SU-DHL-6 (cell line): ENCODE measurements around the gene HCAR1.
"Not testable (repeated sequence)": the region's sequence is repeated elsewhere in the genome, so short reads cannot be mapped to it uniquely, and the experiment has no call there.

ENCODE experiments used
- H2AFZ ChIP-seq: fragments of 200-600 bp; sonication (generic); 2 replicates; pipeline ENCODE4 v1.6.1; 2014; ENCODE audit warnings: low read depth, mild to moderate bottlenecking, moderate library complexity, mixed read lengths, antibody characterized with exemption, low read length; ENCODE audit not compliant: severe bottlenecking
- H3F3A ChIP-seq: fragments of 200-600 bp; shearing (Covaris generic); 2 replicates; pipeline ENCODE4 v1.6.0; 2016; ENCODE audit warnings: antibody characterized with exemption, mild to moderate bottlenecking; ENCODE audit not compliant: insufficient read depth
- H3K27ac ChIP-seq: fragments of 200-600 bp; sonication (generic); 2 replicates; pipeline ENCODE4 v1.5.1; 2016; ENCODE audit warnings: low read depth, mild to moderate bottlenecking, low read length, moderate library complexity, mixed read lengths
- H3K27me3 ChIP-seq: fragments of 200-600 bp; sonication (generic), shearing (Covaris generic); 2 replicates; pipeline ENCODE4 v1.6.0; 2014; ENCODE audit warnings: mild to moderate bottlenecking, low read length
- H3K36me3 ChIP-seq: fragments of 200-600 bp; sonication (generic); 2 replicates; pipeline ENCODE4 v1.6.1; 2014; ENCODE audit warnings: mild to moderate bottlenecking, low read length, mixed read lengths
- H3K4me2 ChIP-seq: fragments of 300-600, 200-600 bp; shearing (Covaris generic), sonication (generic); 2 replicates; pipeline ENCODE4 v1.6.0; 2014; ENCODE audit warnings: low read length, low read depth, mild to moderate bottlenecking; ENCODE audit not compliant: poor library complexity, severe bottlenecking
- H3K4me3 ChIP-seq: fragments of 200-600 bp; sonication (generic); 2 replicates; pipeline ENCODE4 v1.5.1; 2014; ENCODE audit warnings: antibody characterized with exemption, low read length, mild to moderate bottlenecking, mixed read lengths; ENCODE audit not compliant: insufficient read depth, poor library complexity, severe bottlenecking
- H3K79me2 ChIP-seq: fragments of 200-600 bp; sonication (generic); 2 replicates; pipeline ENCODE4 v1.6.1; 2014; ENCODE audit warnings: mild to moderate bottlenecking, low read length, moderate library complexity; ENCODE audit not compliant: insufficient read depth
- H3K9ac ChIP-seq: fragments of 200-600 bp; sonication (generic); 2 replicates; pipeline ENCODE4 v1.7.0; 2014; ENCODE audit warnings: mild to moderate bottlenecking, low read length
- H3K9me2 ChIP-seq: fragments of 200-600 bp; sonication (generic); replicated peaks from 2 replicates; pipeline ENCODE4 v1.6.1; 2014; ENCODE audit warnings: low read length; ENCODE audit not compliant: insufficient read depth
- H3K9me3 ChIP-seq: fragments of 200-600 bp; sonication (generic); 2 replicates; pipeline ENCODE4 v1.6.1; 2014; ENCODE audit warnings: low read length, mixed read lengths; ENCODE audit not compliant: insufficient read depth
- H4K20me1 ChIP-seq: fragments of 200-600 bp; sonication (generic); 2 replicates; pipeline ENCODE4 v1.6.1; 2014; ENCODE audit warnings: low read depth, mild to moderate bottlenecking, antibody characterized with exemption, low read length, moderate library complexity, mixed read lengths
- CTCF ChIP-seq: fragments of 200-600 bp; sonication (generic); IDR thresholded peaks from one replicate; pipeline ENCODE4 v1.5.1; 2017; ENCODE audit warnings: antibody characterized with exemption, mild to moderate bottlenecking, low read length, moderate library complexity; ENCODE audit not compliant: insufficient read depth, poor library complexity, severe bottlenecking
- EZH2phosphoT487 ChIP-seq: fragments of 200-600 bp; sonication (generic), shearing (Covaris generic); conservative IDR thresholded peaks from 2 replicates; pipeline ENCODE4 v1.6.1; 2018; ENCODE audit warnings: mild to moderate bottlenecking, antibody characterized with exemption, low read length, moderate library complexity, mixed read lengths

HCAR1 gene

GRCh38 chr12:122721057-122721545 is 9.5 kb downstream of the HCAR1 start:
- no peaks in the 10 kb centered on the region for H3F3A ChIP-seq
- no peaks in the 10 kb centered on the region for H3K27me3 ChIP-seq
- TF ChIP-seq CTCF (no peak), EZH2phosphoT487 (no peak)
- no peaks in the 10 kb centered on the region for H3K36me3 ChIP-seq
- H3K27ac ChIP-seq = no peak overlapping the region
- no peak overlapping the region for H3K4me3 ChIP-seq
- no peaks in the 10 kb centered on the region for H3K79me2 ChIP-seq
- no peak overlapping the region for H3K9ac ChIP-seq
- H3K9me2 ChIP-seq = no peaks in the 10 kb centered on the region
- no peak overlapping the region for H2AFZ ChIP-seq
- no peaks in the 10 kb centered on the region for H4K20me1 ChIP-seq
- H3K9me3 ChIP-seq = no peaks in the 10 kb centered on the region
- no peak overlapping the region for H3K4me2 ChIP-seq

- not testable (repeated sequence) for H3K79me2 ChIP-seq, H3K9me2 ChIP-seq, H3K9ac ChIP-seq, H3K27me3 ChIP-seq, H2AFZ ChIP-seq, H3K4me3 ChIP-seq, H4K20me1 ChIP-seq, H3K36me3 ChIP-seq, H3K27ac ChIP-seq, H3K9me3 ChIP-seq, H3K4me2 ChIP-seq, H3F3A ChIP-seq
Measured at GRCh38 chr12:122716658-122717057, 14.0 kb downstream of the HCAR1 start, which contains the start of gene HCAR3. TSS of gene HCAR3 (minus strand) at chr12:122716811. CDS start at chr12:122716737, 74 bp downstream.

- H2AFZ ChIP-seq, H3K4me2 ChIP-seq, H3K9me3 ChIP-seq, H3K27me3 ChIP-seq, H3F3A ChIP-seq, H3K36me3 ChIP-seq, H3K4me3 ChIP-seq, H3K79me2 ChIP-seq, H3K9me2 ChIP-seq, H3K9ac ChIP-seq, H3K27ac ChIP-seq, H4K20me1 ChIP-seq: not testable (repeated sequence)
Measured at GRCh38 chr12:122715211-122715610, 15.4 kb downstream of the HCAR1 start.

GRCh38 chr12:122713491-122714188 is 17.0 kb downstream of the HCAR1 start:
- not testable (repeated sequence) for H3K79me2 ChIP-seq, H3F3A ChIP-seq, H3K27ac ChIP-seq, H3K9ac ChIP-seq, H3K4me2 ChIP-seq, H3K36me3 ChIP-seq, H4K20me1 ChIP-seq, H3K9me2 ChIP-seq, H2AFZ ChIP-seq, H3K4me3 ChIP-seq, H3K27me3 ChIP-seq, H3K9me3 ChIP-seq

- H3K9ac ChIP-seq, H2AFZ ChIP-seq, H4K20me1 ChIP-seq, H3K4me2 ChIP-seq, H3K27me3 ChIP-seq, H3F3A ChIP-seq, H3K9me2 ChIP-seq, H3K36me3 ChIP-seq, H3K27ac ChIP-seq, H3K9me3 ChIP-seq, H3K4me3 ChIP-seq, H3K79me2 ChIP-seq: not testable (repeated sequence)
Measured at GRCh38 chr12:122711266-122711665, 19.4 kb downstream of the HCAR1 start.

- H3K9ac ChIP-seq, H3K9me2 ChIP-seq, H3K4me2 ChIP-seq: not testable (repeated sequence)
Measured at GRCh38 chr12:122710341-122710740, 20.3 kb downstream of the HCAR1 start.

GRCh38 chr12:122709287-122709686 is 21.4 kb downstream of the HCAR1 start:
- not testable (repeated sequence) for H3F3A ChIP-seq, H3K4me2 ChIP-seq, H3K27ac ChIP-seq, H3K9me3 ChIP-seq, H3K36me3 ChIP-seq, H3K79me2 ChIP-seq, H2AFZ ChIP-seq, H3K4me3 ChIP-seq, H4K20me1 ChIP-seq, H3K9me2 ChIP-seq, H3K9ac ChIP-seq, H3K27me3 ChIP-seq

More at GRCh38 chr12:122710341-122710740, 20.3 kb downstream of the HCAR1 start:
- H2AFZ ChIP-seq, H3K27me3 ChIP-seq, H3K4me3 ChIP-seq, H3K36me3 ChIP-seq, H3K27ac ChIP-seq, H3F3A ChIP-seq, H3K9me3 ChIP-seq, H3K79me2 ChIP-seq, H4K20me1 ChIP-seq: not testable (repeated sequence)
